ENCODE results near the gene KREMEN1. TPM values are rescaled to one million over a fixed set of nuclear protein-coding genes. Genes with fewer than 3 reads are reported as not detected.

The KREMEN1 gene
- total and polyA plus RNA-seq, 3 experiments from 2014 or later: 0.16 to 0.28 TPM; not detected in 1

- Histone ChIP-seq H3K4me3 (ENCODE audit: low read length) (no peak overlapping the region), H3K9me3 (ENCODE audit: low read length) (no peaks in the 10 kb centered on the region), H3K4me1 (ENCODE audit: insufficient read depth, low read length) (no peaks in the 10 kb centered on the region), H3K27me3 (ENCODE audit: insufficient read depth, low read length, poor library complexity, severe bottlenecking) (no peaks in the 10 kb centered on the region), H3K36me3 (ENCODE audit: insufficient read depth, low read length) (no peaks in the 10 kb centered on the region), H3K27ac (ENCODE audit: low read depth, low read length) (no peak overlapping the region)
- Mint-ChIP-seq H3K4me3 (no peak overlapping the region), H3K36me3 (no peaks in the 10 kb centered on the region), H3K27ac (no peak overlapping the region), H3K27me3 (peaks cover 0 to 1% of the 10 kb centered on the region in 2 donors), H3K9me3 (peaks cover 0 to 6% (median 0%) of the 10 kb centered on the region in 5 donors), H3K4me1 (no peaks in the 10 kb centered on the region)
- no peak for DNase-seq
- ChIA-PET POLR2A (no interaction called here), CTCF (no interaction called here)
These were observed 54.0 kb downstream of the KREMEN1 start for GRCh38 chr22:29126670-29127395.

- Histone ChIP-seq H3K36me3 (ENCODE audit: insufficient read depth, low read length) (no peaks in the 10 kb centered on the region), H3K27ac (ENCODE audit: low read depth, low read length) (no peak overlapping the region), H3K27me3 (ENCODE audit: insufficient read depth, low read length, poor library complexity, severe bottlenecking) (no peaks in the 10 kb centered on the region), H3K4me1 (ENCODE audit: insufficient read depth, low read length) (no peaks in the 10 kb centered on the region), H3K9me3 (ENCODE audit: low read length) (no peaks in the 10 kb centered on the region), H3K4me3 (ENCODE audit: low read length) (no peak overlapping the region)
- Mint-ChIP-seq H3K27ac (peak overlapping the region in 1 of 8 donors; percentile 24), H3K36me3 (peaks cover 0 to 2% (median 0%) of the 10 kb centered on the region in 3 donors), H3K9me3 (peaks cover 0 to 4% (median 0%) of the 10 kb centered on the region in 5 donors), H3K4me1 (no peaks in the 10 kb centered on the region), H3K4me3 (no peak overlapping the region), H3K27me3 (peaks cover 1 to 4% of the 10 kb centered on the region in 2 donors)
- POLR2A ChIA-PET: no interaction called here
- CTCF ChIA-PET: no interaction called here
- no peak for DNase-seq
These were observed 56.3 kb downstream of the KREMEN1 start for GRCh38 chr22:29128891-29129807.

GRCh38 chr22:29129808-29130140 is 56.9 kb downstream of the KREMEN1 start:
- ChIA-PET POLR2A (no interaction called here), CTCF (no interaction called here)
- no peaks in the 10 kb centered on the region for H3K4me1 ChIP-seq (ENCODE audit: insufficient read depth, low read length)
- no peak overlapping the region for H3K4me3 ChIP-seq (ENCODE audit: low read length)
- H3K9me3 Mint-ChIP-seq: peaks cover 0 to 6% (median 0%) of the 10 kb centered on the region in 5 donors
- H3K27me3 ChIP-seq (ENCODE audit: insufficient read depth, low read length, poor library complexity, severe bottlenecking): no peaks in the 10 kb centered on the region
- DNase-seq: no peak
- no peaks in the 10 kb centered on the region for H3K36me3 ChIP-seq (ENCODE audit: insufficient read depth, low read length)
- H3K4me3 Mint-ChIP-seq: no peak overlapping the region
- peaks cover 3 to 10% of the 10 kb centered on the region in 2 donors for H3K27me3 Mint-ChIP-seq
- H3K27ac Mint-ChIP-seq: peak overlapping the region in 1 of 8 donors; percentile 24
- peaks cover 0 to 2% (median 0%) of the 10 kb centered on the region in 3 donors for H3K36me3 Mint-ChIP-seq
- H3K27ac ChIP-seq (ENCODE audit: low read depth, low read length): no peak overlapping the region
- no peaks in the 10 kb centered on the region for H3K4me1 Mint-ChIP-seq
- H3K9me3 ChIP-seq (ENCODE audit: low read length): no peaks in the 10 kb centered on the region

- DNase-seq: no peak
- Mint-ChIP-seq H3K36me3 (peaks cover 0 to 2% (median 0%) of the 10 kb centered on the region in 3 donors), H3K27me3 (peaks cover 3 to 17% of the 10 kb centered on the region in 2 donors), H3K4me3 (no peak overlapping the region), H3K9me3 (peaks cover 0 to 6% (median 0%) of the 10 kb centered on the region in 5 donors), H3K4me1 (no peaks in the 10 kb centered on the region), H3K27ac (no peak overlapping the region)
- no peak overlapping the region for H3K4me3 ChIP-seq (ENCODE audit: low read length)
- no peaks in the 10 kb centered on the region for H3K27me3 ChIP-seq (ENCODE audit: insufficient read depth, low read length, poor library complexity, severe bottlenecking)
- H3K36me3 ChIP-seq (ENCODE audit: insufficient read depth, low read length): no peaks in the 10 kb centered on the region
- ChIA-PET CTCF (no interaction called here), POLR2A (no interaction called here)
- no peak overlapping the region for H3K27ac ChIP-seq (ENCODE audit: low read depth, low read length)
- H3K4me1 ChIP-seq (ENCODE audit: insufficient read depth, low read length): no peaks in the 10 kb centered on the region
- H3K9me3 ChIP-seq (ENCODE audit: low read length): no peaks in the 10 kb centered on the region
These were observed 57.6 kb downstream of the KREMEN1 start for GRCh38 chr22:29130476-29130875.

- Histone ChIP-seq H3K36me3 (ENCODE audit: insufficient read depth, low read length) (no peaks in the 10 kb centered on the region), H3K4me3 (ENCODE audit: low read length) (no peak overlapping the region), H3K9me3 (ENCODE audit: low read length) (no peaks in the 10 kb centered on the region), H3K27ac (ENCODE audit: low read depth, low read length) (no peak overlapping the region), H3K4me1 (ENCODE audit: insufficient read depth, low read length) (no peaks in the 10 kb centered on the region), H3K27me3 (ENCODE audit: insufficient read depth, low read length, poor library complexity, severe bottlenecking) (no peaks in the 10 kb centered on the region)
- H3K36me3 Mint-ChIP-seq: peaks cover 0 to 2% (median 0%) of the 10 kb centered on the region in 3 donors
- H3K4me1 Mint-ChIP-seq: no peaks in the 10 kb centered on the region
- H3K4me3 Mint-ChIP-seq: no peak overlapping the region
- peaks cover 7 to 26% of the 10 kb centered on the region in 2 donors for H3K27me3 Mint-ChIP-seq
- no peak overlapping the region for H3K27ac Mint-ChIP-seq
- peaks cover 0 to 6% (median 0%) of the 10 kb centered on the region in 5 donors for H3K9me3 Mint-ChIP-seq
- ChIA-PET CTCF (no interaction called here), POLR2A (no interaction called here)
- no peak for DNase-seq
These were observed 60.8 kb downstream of the KREMEN1 start for GRCh38 chr22:29133603-29134133.

GRCh38 chr22:29134448-29134847 is 61.6 kb downstream of the KREMEN1 start:
- Mint-ChIP-seq H3K27ac (no peak overlapping the region), H3K27me3 (peaks cover 10 to 26% of the 10 kb centered on the region in 2 donors), H3K9me3 (peaks cover 0 to 6% (median 0%) of the 10 kb centered on the region in 5 donors), H3K4me3 (no peak overlapping the region), H3K36me3 (peaks cover 0 to 2% (median 0%) of the 10 kb centered on the region in 3 donors), H3K4me1 (no peaks in the 10 kb centered on the region)
- CTCF ChIA-PET: no interaction called here
- Histone ChIP-seq H3K27me3 (ENCODE audit: insufficient read depth, low read length, poor library complexity, severe bottlenecking) (no peaks in the 10 kb centered on the region), H3K27ac (ENCODE audit: low read depth, low read length) (no peak overlapping the region), H3K4me1 (ENCODE audit: insufficient read depth, low read length) (no peaks in the 10 kb centered on the region), H3K4me3 (ENCODE audit: low read length) (no peak overlapping the region), H3K36me3 (ENCODE audit: insufficient read depth, low read length) (no peaks in the 10 kb centered on the region), H3K9me3 (ENCODE audit: low read length) (no peaks in the 10 kb centered on the region)
- no peak for DNase-seq
- POLR2A ChIA-PET: no interaction called here

- H3K4me1 Mint-ChIP-seq: no peaks in the 10 kb centered on the region
- POLR2A ChIA-PET: no interaction called here
These were observed 64.2 kb downstream of the KREMEN1 start for GRCh38 chr22:29136782-29137700.

More at GRCh38 chr22:29136782-29137700, 64.2 kb downstream of the KREMEN1 start:
- no peaks in the 10 kb centered on the region for H3K9me3 ChIP-seq (ENCODE audit: low read length)
- no peaks in the 10 kb centered on the region for H3K27me3 ChIP-seq (ENCODE audit: insufficient read depth, low read length, poor library complexity, severe bottlenecking)
- CTCF ChIA-PET: no interaction called here
- H3K36me3 Mint-ChIP-seq: peaks cover 0 to 2% (median 0%) of the 10 kb centered on the region in 3 donors
- peaks cover 9 to 30% of the 10 kb centered on the region in 2 donors for H3K27me3 Mint-ChIP-seq
- H3K9me3 Mint-ChIP-seq: peaks cover 0 to 6% (median 0%) of the 10 kb centered on the region in 5 donors
- no peak overlapping the region for H3K4me3 Mint-ChIP-seq
- no peaks in the 10 kb centered on the region for H3K4me1 ChIP-seq (ENCODE audit: insufficient read depth, low read length)
- no peak overlapping the region for H3K4me3 ChIP-seq (ENCODE audit: low read length)
- no peaks in the 10 kb centered on the region for H3K36me3 ChIP-seq (ENCODE audit: insufficient read depth, low read length)
- no peak overlapping the region for H3K27ac ChIP-seq (ENCODE audit: low read depth, low read length)
- DNase-seq: no peak
- no peak overlapping the region for H3K27ac Mint-ChIP-seq
